Esophagus mucosa (tissue), 1 donor: Measurements from ENCODE around the gene PLOD1. TPM values are rescaled to one million over a fixed set of nuclear protein-coding genes. Genes with fewer than 3 reads are reported as not detected.
"Not testable (repeated sequence)": the region's sequence is repeated elsewhere in the genome, so short reads cannot be mapped to it uniquely, and the experiment has no call there.

Source experiments
- ATAC-seq: fragments of 200-7000 bp; cut with Tn5 transposase; one replicate; pipeline ENCODE4 v1.9.1; 2020
- total RNA-seq: library from RNA; stranded (reverse); gene quantifications from one replicate; pipeline ENCODE4 v1.2.4, GENCODE V29; 2023
- donor health status: DM: yes; HTN: yes; CAD: no.

Gene PLOD1
- total RNA-seq, 1 donor from 2014 or later, result 26.5 TPM

- ATAC-seq, result not testable (repeated sequence)
Observed at GRCh38 chr1:11939794-11940193, 5.3 kb downstream of the PLOD1 start.

DNA sequence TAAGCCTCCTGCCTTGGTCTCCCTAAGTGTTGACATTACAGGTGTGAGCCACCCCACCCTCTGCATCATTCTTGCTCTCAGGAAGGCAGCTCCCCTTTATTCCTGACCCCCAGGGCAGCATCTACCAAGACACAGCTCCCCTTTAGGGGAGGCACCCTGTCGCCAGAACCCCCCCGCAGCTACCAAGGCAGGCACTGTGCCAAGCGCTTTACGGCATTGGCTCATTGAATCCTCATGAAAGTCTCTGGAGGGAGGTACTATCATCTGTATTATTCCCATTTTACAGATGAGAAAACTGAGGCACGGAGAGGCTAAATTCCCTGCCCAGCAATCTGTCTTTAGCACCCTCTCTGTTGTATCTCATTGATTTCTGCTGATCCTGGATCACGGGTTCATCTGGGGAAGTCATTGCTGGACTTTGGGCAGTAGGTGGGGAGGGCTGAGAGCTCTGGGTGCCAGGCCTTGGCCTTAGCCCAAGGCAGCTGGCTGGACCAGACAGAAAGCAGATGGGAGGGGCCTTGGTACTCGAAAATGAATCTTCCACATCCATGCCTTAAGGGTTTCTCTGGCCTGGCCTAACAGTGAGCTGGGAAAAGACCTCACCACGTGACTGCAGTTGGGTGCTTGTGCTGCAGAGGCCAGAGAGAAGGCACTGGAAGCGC lies 5.9 kb downstream of the PLOD1 start:
- ATAC-seq, result no peak

- no peak for ATAC-seq
Observed at GRCh38 chr1:11942280-11942679, 7.8 kb downstream of the PLOD1 start.

- ATAC-seq, result no peak
Observed at GRCh38 chr1:11943619-11944018, 9.1 kb downstream of the PLOD1 start.

- ATAC-seq, result no peak
Observed at GRCh38 chr1:11944358-11944931, 9.9 kb downstream of the PLOD1 start.

DNA sequence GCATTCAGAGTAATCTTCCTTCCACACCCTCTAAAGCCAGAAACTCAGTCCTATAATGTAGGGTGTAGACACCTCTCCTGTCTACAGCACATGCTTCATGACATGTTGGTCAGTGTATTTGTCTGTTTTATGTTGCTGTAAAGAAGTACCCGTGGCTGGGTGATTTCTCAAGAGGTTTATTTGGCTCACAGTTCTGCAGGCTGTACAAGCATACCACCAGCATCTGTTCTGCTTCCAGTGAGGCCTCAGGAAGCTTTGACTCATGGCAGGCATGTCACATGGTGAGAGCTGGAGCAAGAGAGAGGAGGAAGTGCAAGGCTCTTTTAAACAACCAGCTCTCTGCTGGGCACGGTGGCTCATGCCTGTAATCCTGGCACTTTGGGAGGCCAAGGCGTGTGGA lies 12.1 kb downstream of the PLOD1 start:
- ATAC-seq, result no peak

GRCh38 chr1:11948822-11949458 lies 14.4 kb downstream of the PLOD1 start:
- no peak for ATAC-seq

GRCh38 chr1:11951901-11952300 lies 17.4 kb downstream of the PLOD1 start:
- ATAC-seq, result no peak

DNA sequence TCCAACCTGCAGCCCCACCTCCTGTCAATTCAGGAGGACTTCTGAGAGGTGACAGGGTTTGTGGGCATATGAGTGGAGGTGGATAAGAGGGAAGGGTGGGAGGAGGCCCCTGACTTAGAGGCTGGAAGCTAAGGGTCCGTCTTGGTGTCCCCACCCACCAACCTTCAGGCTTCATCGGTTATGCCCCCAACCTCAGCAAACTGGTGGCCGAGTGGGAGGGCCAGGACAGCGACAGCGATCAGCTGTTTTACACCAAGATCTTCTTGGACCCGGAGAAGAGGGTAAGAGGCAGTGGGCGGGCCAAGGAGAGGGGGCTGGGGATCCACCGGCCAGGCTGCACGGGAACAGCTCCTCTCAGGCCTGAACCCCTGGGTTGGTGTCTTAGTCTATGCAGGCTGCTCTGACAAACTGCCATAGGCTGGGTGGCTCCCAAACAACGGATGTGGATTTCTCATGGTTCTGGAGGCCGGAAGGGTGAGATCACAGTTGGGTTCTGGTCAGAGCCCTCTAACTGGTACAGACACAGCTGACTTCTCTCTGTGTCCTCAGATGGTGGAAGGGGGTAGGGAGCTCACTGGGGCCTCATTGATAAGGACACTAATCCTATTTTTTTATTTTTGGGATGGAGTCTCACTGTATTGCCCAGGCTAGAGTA lies 18.1 kb downstream of the PLOD1 start:
- ATAC-seq, result no peak

GRCh38 chr1:11955221-11955620 lies 20.7 kb downstream of the PLOD1 start:
- ATAC-seq, result no peak

GRCh38 chr1:11957398-11957797 lies 22.9 kb downstream of the PLOD1 start:
- ATAC-seq, result no peak

GRCh38 chr1:11957897-11958296 lies 23.4 kb downstream of the PLOD1 start:
- ATAC-seq, result no peak

DNA sequence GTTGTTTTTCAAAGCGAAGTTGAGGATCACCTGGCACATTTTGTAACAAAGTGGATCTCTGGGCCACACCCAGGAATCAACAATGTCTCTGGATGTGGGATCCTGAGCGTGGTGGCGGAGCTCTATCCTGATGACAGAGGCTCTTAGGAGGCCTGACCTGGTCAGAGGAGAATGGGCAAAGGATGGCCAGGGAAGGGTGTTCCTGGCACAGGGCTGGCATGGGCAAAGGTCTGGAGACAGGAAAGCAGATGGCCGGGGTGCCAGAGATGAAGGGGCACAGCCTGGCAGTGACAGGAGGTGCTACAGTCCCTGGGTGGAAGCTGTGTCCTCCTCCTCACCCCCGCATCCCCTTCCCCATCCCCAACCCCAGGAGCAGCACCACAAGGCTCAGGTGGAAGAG lies 25.8 kb downstream of the PLOD1 start:
- no peak for ATAC-seq

- ATAC-seq, result no peak
Observed at GRCh38 chr1:11960715-11961114, 26.2 kb downstream of the PLOD1 start.

- no peak for ATAC-seq
Observed at GRCh38 chr1:11961230-11961629, 26.7 kb downstream of the PLOD1 start.

DNA sequence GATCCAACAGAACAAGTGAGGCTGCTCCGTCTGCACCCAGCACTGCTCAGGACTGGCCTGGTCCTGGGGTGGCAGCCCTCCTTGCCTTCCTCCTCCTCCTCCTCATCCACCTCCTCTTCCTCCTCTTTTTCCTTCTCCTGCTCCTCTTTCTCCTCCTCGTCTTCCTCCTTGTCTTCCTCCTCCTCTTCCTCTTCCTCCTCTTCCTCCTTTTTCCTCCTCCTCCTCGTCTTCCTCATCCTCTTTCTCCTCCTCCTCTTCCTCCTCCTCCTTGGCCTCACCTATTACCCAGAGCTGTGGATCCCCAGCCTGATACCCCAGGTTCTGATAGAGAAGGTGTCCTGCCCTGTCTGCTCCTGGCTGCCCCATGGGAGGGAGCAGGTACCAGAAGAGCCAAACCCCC lies 29.1 kb downstream of the PLOD1 start:
- ATAC-seq, result no peak

- ATAC-seq, result no peak
Observed at GRCh38 chr1:11964656-11965055, 30.1 kb downstream of the PLOD1 start.

- ATAC-seq, result peak; percentile 67
Observed at GRCh38 chr1:11967028-11967547, 32.6 kb downstream of the PLOD1 start.

GRCh38 chr1:11970441-11971185 lies 36.1 kb downstream of the PLOD1 start:
- ATAC-seq, result no peak

DNA sequence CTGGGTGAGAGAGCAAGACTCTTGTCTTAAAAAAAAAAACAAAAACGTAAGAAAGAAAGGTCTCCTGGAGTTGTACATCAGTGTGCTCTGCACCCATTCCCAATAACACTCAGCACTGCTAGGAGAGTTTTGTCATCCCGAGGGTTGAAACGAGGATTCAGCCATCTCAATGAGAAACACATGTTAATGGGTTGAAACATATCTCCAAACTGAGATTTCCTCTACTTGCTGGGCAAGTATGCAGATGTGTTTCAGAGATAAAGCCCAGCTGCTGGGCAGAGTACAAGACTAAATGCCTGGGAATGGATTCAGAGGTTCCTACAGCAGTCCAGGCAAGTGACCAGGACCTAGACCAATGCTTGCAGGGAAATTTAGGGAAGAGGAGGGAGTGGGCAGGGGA lies 43.1 kb downstream of the PLOD1 start:
- no peak for ATAC-seq

GRCh38 chr1:11978301-11978700 lies 43.8 kb downstream of the PLOD1 start:
- ATAC-seq, result no peak

DNA sequence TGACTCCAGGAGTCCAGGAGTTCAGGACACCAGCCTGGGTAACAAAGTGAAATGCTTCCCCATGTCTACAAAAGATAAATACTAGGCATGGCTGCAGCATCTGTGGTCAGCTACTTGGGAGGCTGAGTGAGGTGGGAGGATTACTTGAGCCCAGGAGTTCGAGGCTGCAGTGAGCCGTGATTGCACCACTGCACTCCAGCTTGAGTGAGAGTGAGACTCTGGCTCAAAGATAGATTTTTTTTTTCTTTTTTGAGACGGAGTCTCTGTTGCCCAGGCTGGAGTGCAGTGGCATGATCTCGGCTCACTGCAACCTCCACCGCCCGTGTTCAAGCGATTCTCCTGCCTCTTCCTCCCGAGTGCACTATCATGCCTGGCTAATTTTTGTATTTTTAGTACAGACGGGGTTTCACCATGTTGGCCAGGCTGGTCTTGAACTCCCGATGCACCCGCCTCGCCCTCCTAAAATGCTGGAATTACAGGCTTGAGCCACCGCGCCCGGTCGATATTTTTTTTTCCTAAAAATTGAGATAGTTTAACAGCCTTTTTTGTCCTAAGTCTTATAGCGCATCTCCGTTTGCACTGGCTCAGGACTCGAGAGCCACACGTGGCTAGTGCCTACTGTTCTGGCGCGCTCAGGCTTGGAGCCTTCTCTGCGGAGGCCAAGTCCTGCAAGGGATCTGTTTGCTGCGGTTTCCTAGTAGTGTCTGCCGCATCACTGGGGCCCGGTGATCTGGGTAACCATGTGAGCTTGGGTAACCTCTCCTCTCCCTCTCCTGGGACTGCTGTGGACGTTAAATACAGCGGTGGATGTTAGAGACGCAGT lies 44.7 kb downstream of the PLOD1 start:
- peak; percentile 30 for ATAC-seq
